Activated CD4-positive, CD25-positive, alpha-beta regulatory T cell treated with anti-CD3 and anti-CD28 coated beads, Interleukin-2, amount 50 U/mL, for 16 hours (primary cell): Measurements from ENCODE around the gene COLEC12.

Source experiments
- DNase-seq: peaks from one replicate; pipeline ENCODE4 v3.0.0-alpha.2; 2020; ENCODE audit warnings: low read depth, low spot score

The COLEC12 gene

GRCh38 chr18:446941-447560 lies 53.5 kb downstream of the COLEC12 start:
- DNase-seq = no peak

GRCh38 chr18:445055-445454 lies 55.4 kb downstream of the COLEC12 start:
- no peak for DNase-seq

- DNase-seq = no peak
Measured at GRCh38 chr18:438571-438970, 61.9 kb downstream of the COLEC12 start.

- DNase-seq = no peak
Measured at GRCh38 chr18:435940-436339, 64.6 kb downstream of the COLEC12 start.

GRCh38 chr18:434410-434809 lies 66.1 kb downstream of the COLEC12 start:
- DNase-seq = no peak

- DNase-seq = no peak
Measured at GRCh38 chr18:433960-434359, 66.5 kb downstream of the COLEC12 start.

- no peak for DNase-seq
Measured at GRCh38 chr18:433298-433697, 67.2 kb downstream of the COLEC12 start.

GRCh38 chr18:432791-433190 lies 67.7 kb downstream of the COLEC12 start:
- no peak for DNase-seq

GRCh38 chr18:429030-429429 lies 71.5 kb downstream of the COLEC12 start:
- no peak for DNase-seq

- DNase-seq = no peak
Measured at GRCh38 chr18:427005-427404, 73.5 kb downstream of the COLEC12 start.

- DNase-seq = no peak
Measured at GRCh38 chr18:425106-425745, 75.3 kb downstream of the COLEC12 start.

GRCh38 chr18:424668-425067 lies 75.8 kb downstream of the COLEC12 start:
- DNase-seq = no peak

- DNase-seq = no peak
Measured at GRCh38 chr18:424071-424661, 76.3 kb downstream of the COLEC12 start.

- no peak for DNase-seq
Measured at GRCh38 chr18:422966-423365, 77.5 kb downstream of the COLEC12 start.

GRCh38 chr18:421247-422155 lies 79.0 kb downstream of the COLEC12 start:
- no peak for DNase-seq

GRCh38 chr18:420661-421246 lies 79.7 kb downstream of the COLEC12 start:
- DNase-seq = no peak

- DNase-seq = no peak
Measured at GRCh38 chr18:419541-420175, 80.8 kb downstream of the COLEC12 start.

GRCh38 chr18:417495-417894 lies 83.0 kb downstream of the COLEC12 start:
- no peak for DNase-seq

GRCh38 chr18:416930-417329 lies 83.6 kb downstream of the COLEC12 start:
- no peak for DNase-seq

GRCh38 chr18:415617-416612 lies 84.6 kb downstream of the COLEC12 start:
- no peak for DNase-seq
